EL (cell line): Measurements from ENCODE around the gene SMIM45.

Source experiments
- DNase-seq: peaks from one replicate; pipeline ENCODE4 v3.0.0-alpha.2; 2016

The SMIM45 gene

GRCh38 chr22:41971431-41971830 is 19.5 kb downstream of the SMIM45 start:
- no peak for DNase-seq

- DNase-seq: no peak
Observed at GRCh38 chr22:41974691-41975290, 22.8 kb downstream of the SMIM45 start.

- no peak for DNase-seq
Observed at GRCh38 chr22:41975299-41976069, 23.5 kb downstream of the SMIM45 start.

- DNase-seq: no peak
Observed at GRCh38 chr22:41976070-41976901, 24.3 kb downstream of the SMIM45 start.

- no peak for DNase-seq
Observed at GRCh38 chr22:41976961-41977566, 25.1 kb downstream of the SMIM45 start.

- no peak for DNase-seq
Observed at GRCh38 chr22:41978732-41979131, 26.8 kb downstream of the SMIM45 start.

GRCh38 chr22:41979423-41980250 is 27.7 kb downstream of the SMIM45 start:
- no peak for DNase-seq

GRCh38 chr22:41982865-41983264 is 30.9 kb downstream of the SMIM45 start:
- DNase-seq: no peak

- DNase-seq: peak; percentile 54
Observed at GRCh38 chr22:41983513-41984405, 31.8 kb downstream of the SMIM45 start.

- no peak for DNase-seq
Observed at GRCh38 chr22:41987276-41987675, 35.3 kb downstream of the SMIM45 start.

- DNase-seq: no peak
Observed at GRCh38 chr22:41989246-41989645, 37.3 kb downstream of the SMIM45 start.

- DNase-seq: no peak
Observed at GRCh38 chr22:41991111-41991510, 39.2 kb downstream of the SMIM45 start.

GRCh38 chr22:41992496-41992895 is 40.5 kb downstream of the SMIM45 start:
- no peak for DNase-seq

GRCh38 chr22:41995211-41995610 is 43.3 kb downstream of the SMIM45 start:
- DNase-seq: no peak

- no peak for DNase-seq
Observed at GRCh38 chr22:41996826-41997225, 44.9 kb downstream of the SMIM45 start.

- DNase-seq: peak; percentile 76
Observed at GRCh38 chr22:41998361-41999261, 46.7 kb downstream of the SMIM45 start, which contains the start of gene WBP2NL. WBP2NL (plus strand) TSS chr22:41998788; CDS start chr22:41998819, 31 bp downstream.

GRCh38 chr22:42000466-42000865 is 48.5 kb downstream of the SMIM45 start:
- DNase-seq: no peak

GRCh38 chr22:42001121-42001520 is 49.2 kb downstream of the SMIM45 start:
- peak; percentile 29 for DNase-seq

- no peak for DNase-seq
Observed at GRCh38 chr22:42001706-42002105, 49.8 kb downstream of the SMIM45 start.

GRCh38 chr22:42007922-42008321 is 56.0 kb downstream of the SMIM45 start:
- no peak for DNase-seq
